ENCODE results near the gene RNPEPL1. TPM values are rescaled to one million over a fixed set of nuclear protein-coding genes. Genes with fewer than 3 reads are reported as not detected.

RNPEPL1 gene
- total and polyA plus RNA-seq, 10 of the 15 experiments (the other 5 are each of a cell fraction or from before 2014, with no cell fraction given) = 0.24 to 49.5 (median 6.8) TPM

- TF ChIP-seq, protein P1, sequence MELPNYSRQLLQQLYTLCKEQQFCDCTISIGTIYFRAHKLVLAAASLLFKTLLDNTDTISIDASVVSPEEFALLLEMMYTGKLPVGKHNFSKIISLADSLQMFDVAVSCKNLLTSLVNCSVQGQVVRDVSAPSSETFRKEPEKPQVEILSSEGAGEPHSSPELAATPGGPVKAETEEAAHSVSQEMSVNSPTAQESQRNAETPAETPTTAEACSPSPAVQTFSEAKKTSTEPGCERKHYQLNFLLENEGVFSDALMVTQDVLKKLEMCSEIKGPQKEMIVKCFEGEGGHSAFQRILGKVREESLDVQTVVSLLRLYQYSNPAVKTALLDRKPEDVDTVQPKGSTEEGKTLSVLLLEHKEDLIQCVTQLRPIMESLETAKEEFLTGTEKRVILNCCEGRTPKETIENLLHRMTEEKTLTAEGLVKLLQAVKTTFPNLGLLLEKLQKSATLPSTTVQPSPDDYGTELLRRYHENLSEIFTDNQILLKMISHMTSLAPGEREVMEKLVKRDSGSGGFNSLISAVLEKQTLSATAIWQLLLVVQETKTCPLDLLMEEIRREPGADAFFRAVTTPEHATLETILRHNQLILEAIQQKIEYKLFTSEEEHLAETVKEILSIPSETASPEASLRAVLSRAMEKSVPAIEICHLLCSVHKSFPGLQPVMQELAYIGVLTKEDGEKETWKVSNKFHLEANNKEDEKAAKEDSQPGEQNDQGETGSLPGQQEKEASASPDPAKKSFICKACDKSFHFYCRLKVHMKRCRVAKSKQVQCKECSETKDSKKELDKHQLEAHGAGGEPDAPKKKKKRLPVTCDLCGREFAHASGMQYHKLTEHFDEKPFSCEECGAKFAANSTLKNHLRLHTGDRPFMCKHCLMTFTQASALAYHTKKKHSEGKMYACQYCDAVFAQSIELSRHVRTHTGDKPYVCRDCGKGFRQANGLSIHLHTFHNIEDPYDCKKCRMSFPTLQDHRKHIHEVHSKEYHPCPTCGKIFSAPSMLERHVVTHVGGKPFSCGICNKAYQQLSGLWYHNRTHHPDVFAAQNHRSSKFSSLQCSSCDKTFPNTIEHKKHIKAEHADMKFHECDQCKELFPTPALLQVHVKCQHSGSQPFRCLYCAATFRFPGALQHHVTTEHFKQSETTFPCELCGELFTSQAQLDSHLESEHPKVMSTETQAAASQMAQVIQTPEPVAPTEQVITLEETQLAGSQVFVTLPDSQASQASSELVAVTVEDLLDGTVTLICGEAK (IDR thresholded peaks at IDR 0.05; ENCODE audit: borderline replicate concordance) = no peak; the same call in 1 of the 2 replicates
- TF ChIP-seq DPF2 (IDR thresholded peaks at IDR 0.05) (no peak), RCOR1 (conservative IDR thresholded peaks at IDR 0.05; ENCODE audit: low read depth, low read length) (no peak), ATF7 (IDR thresholded peaks at IDR 0.05; ENCODE audit: low read depth) (peak; percentile 91), JUND (IDR thresholded peaks at IDR 0.05; ENCODE audit: low read depth, low read length) (no peak), NR2F1 (conservative IDR thresholded peaks at IDR 0.05) (peak; percentile 73), IRF4 (IDR thresholded peaks at IDR 0.05; ENCODE audit: low read depth, low read length) (0 out of 2 replicates have a peak, but pooled peaks have one; percentile 68), ZNF217 (IDR thresholded peaks at IDR 0.05) (no peak), ESRRA (IDR thresholded peaks at IDR 0.05; ENCODE audit: low read length) (no peak), RELA (IDR thresholded peaks at IDR 0.05; ENCODE audit: borderline replicate concordance, partially characterized antibody) (no peak), IKZF1 (conservative IDR thresholded peaks at IDR 0.05) (peak; percentile 14; the same call in 1 of the 2 replicates), SKIL (IDR thresholded peaks at IDR 0.05; ENCODE audit: low read depth, poor library complexity, severe bottlenecking) (peak; percentile 81), POLR2AphosphoS5 (IDR thresholded peaks at IDR 0.05; ENCODE audit: low read length) (peak; percentile 86), JUNB (IDR thresholded peaks at IDR 0.05) (no peak), STAT1 (conservative IDR thresholded peaks at IDR 0.05) (0 out of 2 replicates have a peak, but pooled peaks have one; percentile 16)
- TF ChIP-seq, protein P2, sequence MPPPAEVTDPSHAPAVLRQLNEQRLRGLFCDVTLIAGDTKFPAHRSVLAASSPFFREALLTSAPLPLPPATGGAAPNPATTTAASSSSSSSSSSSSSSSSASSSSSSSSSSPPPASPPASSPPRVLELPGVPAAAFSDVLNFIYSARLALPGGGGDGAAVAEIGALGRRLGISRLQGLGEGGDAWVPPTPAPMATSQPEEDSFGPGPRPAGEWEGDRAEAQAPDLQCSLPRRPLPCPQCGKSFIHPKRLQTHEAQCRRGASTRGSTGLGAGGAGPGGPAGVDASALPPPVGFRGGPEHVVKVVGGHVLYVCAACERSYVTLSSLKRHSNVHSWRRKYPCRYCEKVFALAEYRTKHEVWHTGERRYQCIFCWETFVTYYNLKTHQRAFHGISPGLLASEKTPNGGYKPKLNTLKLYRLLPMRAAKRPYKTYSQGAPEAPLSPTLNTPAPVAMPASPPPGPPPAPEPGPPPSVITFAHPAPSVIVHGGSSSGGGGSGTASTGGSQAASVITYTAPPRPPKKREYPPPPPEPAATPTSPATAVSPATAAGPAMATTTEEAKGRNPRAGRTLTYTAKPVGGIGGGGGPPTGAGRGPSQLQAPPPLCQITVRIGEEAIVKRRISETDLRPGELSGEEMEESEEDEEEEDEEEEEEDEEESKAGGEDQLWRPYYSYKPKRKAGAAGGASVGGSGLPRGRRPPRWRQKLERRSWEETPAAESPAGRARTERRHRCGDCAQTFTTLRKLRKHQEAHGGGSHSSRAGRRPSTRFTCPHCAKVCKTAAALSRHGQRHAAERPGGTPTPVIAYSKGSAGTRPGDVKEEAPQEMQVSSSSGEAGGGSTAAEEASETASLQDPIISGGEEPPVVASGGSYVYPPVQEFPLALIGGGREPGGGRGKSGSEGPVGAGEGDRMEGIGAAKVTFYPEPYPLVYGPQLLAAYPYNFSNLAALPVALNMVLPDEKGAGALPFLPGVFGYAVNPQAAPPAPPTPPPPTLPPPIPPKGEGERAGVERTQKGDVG (CRISPR knock-in tag; IDR thresholded peaks at IDR 0.05) = no peak
- TF ChIP-seq, protein P3, sequence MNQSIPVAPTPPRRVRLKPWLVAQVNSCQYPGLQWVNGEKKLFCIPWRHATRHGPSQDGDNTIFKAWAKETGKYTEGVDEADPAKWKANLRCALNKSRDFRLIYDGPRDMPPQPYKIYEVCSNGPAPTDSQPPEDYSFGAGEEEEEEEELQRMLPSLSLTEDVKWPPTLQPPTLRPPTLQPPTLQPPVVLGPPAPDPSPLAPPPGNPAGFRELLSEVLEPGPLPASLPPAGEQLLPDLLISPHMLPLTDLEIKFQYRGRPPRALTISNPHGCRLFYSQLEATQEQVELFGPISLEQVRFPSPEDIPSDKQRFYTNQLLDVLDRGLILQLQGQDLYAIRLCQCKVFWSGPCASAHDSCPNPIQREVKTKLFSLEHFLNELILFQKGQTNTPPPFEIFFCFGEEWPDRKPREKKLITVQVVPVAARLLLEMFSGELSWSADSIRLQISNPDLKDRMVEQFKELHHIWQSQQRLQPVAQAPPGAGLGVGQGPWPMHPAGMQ (IDR thresholded peaks at IDR 0.05; ENCODE audit: borderline replicate concordance) = no peak
Measured at GRCh38 chr2:240584486-240585031, 16.3 kb downstream of the RNPEPL1 start (continued).

Data from GM12878 (cell line).